ENCODE data around the gene MRPL9. TPM values are rescaled to one million over a fixed set of nuclear protein-coding genes. Genes with fewer than 3 reads are reported as not detected.
"Not testable (repeated sequence)": the region's sequence is repeated elsewhere in the genome, so short reads cannot be mapped to it uniquely, and the experiment has no call there.

MRPL9 gene
- total RNA-seq, 6 experiments from 2014 or later: 91.4 to 116 (median 96.2) TPM

DNA sequence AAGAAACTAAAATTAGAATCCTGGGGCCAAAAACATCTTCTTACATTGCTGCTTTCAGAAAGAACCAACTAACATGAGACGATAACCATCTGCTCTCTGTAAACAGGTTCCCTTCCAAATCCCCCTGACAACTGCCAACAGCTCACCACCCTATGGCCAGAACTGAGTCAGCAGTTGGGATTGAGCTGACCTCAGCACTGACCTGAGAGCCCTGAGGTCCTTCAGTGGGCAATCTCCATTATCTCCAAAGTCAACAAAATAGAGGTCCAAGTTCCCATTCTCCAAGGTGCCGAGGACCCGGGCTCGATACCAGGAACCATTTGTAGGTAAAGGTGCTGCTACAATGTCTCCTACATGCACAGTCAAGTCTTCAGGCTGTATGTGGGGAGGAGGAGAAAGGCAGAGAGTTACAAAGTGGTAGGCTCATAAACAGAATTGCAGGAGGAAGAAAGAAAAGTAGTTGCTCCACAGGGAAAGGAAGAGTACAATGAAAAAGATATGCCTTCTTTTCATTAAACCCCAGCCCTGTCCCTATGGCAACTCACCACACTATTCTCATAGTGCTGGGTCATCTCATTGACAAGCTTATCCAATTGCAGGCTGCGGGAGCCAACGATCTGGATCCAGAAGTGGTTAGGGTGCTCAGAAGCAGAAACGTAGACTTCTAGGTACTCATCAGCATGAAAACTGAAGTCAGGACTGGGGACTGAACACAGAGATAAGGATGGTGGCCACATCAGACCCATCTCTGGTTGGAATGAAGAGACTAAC lies 12.8 kb upstream of the MRPL9 start:
- DNase-seq: no peak
- no peaks in the 10 kb centered on the region for H3K9me3 Mint-ChIP-seq
- H3K4me1 Mint-ChIP-seq (ENCODE audit: low read depth): peaks cover 8% of the 10 kb centered on the region
- TF ChIP-seq, protein P1, sequence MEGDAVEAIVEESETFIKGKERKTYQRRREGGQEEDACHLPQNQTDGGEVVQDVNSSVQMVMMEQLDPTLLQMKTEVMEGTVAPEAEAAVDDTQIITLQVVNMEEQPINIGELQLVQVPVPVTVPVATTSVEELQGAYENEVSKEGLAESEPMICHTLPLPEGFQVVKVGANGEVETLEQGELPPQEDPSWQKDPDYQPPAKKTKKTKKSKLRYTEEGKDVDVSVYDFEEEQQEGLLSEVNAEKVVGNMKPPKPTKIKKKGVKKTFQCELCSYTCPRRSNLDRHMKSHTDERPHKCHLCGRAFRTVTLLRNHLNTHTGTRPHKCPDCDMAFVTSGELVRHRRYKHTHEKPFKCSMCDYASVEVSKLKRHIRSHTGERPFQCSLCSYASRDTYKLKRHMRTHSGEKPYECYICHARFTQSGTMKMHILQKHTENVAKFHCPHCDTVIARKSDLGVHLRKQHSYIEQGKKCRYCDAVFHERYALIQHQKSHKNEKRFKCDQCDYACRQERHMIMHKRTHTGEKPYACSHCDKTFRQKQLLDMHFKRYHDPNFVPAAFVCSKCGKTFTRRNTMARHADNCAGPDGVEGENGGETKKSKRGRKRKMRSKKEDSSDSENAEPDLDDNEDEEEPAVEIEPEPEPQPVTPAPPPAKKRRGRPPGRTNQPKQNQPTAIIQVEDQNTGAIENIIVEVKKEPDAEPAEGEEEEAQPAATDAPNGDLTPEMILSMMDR (IDR thresholded peaks at IDR 0.05): no peak
- no peaks in the 10 kb centered on the region for H3K36me3 Mint-ChIP-seq (ENCODE audit: low read depth)
- no peak overlapping the region for H3K4me3 Mint-ChIP-seq
- peaks cover 14% of the 10 kb centered on the region for H3K27me3 Mint-ChIP-seq (ENCODE audit: insufficient read depth)
- no peak overlapping the region for H3K27ac Mint-ChIP-seq

DNA sequence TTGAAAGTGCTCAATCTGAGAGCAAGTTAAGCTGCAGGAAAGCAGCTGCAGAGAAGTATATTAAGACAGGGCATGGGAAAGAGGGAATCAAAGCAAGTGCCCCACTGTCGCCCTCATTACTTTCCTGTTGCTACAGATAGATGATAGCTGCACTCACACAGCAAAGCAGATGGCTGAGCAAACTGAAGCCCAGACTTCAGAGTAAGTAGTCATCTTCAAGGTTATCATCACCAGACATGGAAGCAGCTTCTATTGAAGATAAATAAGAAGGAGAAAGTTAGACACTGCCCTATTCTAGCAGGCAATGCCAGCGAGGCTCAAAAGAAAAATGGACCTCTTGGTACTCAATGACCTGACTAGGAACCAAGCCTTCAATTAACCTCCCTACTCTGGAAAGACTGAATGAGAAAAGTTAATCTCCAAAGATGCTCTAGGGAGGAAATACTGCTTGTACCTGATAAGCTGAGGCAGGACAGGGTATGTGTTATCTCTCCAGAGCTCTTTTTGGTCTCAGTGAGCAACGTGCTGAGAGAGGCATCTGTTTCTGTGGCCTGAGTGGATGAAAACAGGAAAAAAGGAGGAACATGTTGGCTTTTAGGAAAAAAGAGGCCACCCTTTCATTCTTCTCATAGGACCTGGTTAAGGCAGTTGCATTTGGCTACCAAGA lies 11.1 kb upstream of the MRPL9 start:
- Mint-ChIP-seq H3K4me3 (no peak overlapping the region), H3K36me3 (ENCODE audit: low read depth) (no peaks in the 10 kb centered on the region), H3K27ac (no peak overlapping the region), H3K27me3 (ENCODE audit: insufficient read depth) (peaks cover 18% of the 10 kb centered on the region), H3K4me1 (ENCODE audit: low read depth) (peaks cover 8% of the 10 kb centered on the region), H3K9me3 (no peaks in the 10 kb centered on the region)
- DNase-seq: no peak
- TF ChIP-seq, protein P1 (IDR thresholded peaks at IDR 0.05): no peak

DNA sequence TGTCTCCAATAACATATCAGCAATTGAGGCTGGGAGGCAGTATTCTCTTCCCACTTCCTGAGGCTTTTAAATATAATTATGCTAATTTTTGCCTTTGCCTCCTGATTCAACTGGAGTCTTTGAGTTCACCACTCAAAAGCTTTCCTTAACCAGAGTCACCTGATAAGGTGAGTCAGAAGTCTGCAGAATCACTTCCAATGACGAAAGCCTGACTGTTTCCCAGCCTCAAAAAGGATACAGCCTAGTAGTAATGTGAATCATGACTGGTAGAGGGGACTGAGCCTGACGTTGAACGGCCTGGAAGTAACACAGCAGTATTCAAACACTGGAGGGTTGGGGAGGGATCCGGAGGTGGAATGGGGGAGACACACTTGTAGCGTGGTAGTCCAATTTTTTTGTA lies 10.4 kb upstream of the MRPL9 start:
- TF ChIP-seq, protein P1 (IDR thresholded peaks at IDR 0.05): no peak
- Mint-ChIP-seq H3K4me1 (ENCODE audit: low read depth) (peaks cover 8% of the 10 kb centered on the region), H3K9me3 (no peaks in the 10 kb centered on the region), H3K36me3 (ENCODE audit: low read depth) (no peaks in the 10 kb centered on the region), H3K4me3 (no peak overlapping the region), H3K27ac (no peak overlapping the region; the same call in 1 of the 2 replicates), H3K27me3 (ENCODE audit: insufficient read depth) (peaks cover 20% of the 10 kb centered on the region)
- peak; percentile 67 for DNase-seq

DNA sequence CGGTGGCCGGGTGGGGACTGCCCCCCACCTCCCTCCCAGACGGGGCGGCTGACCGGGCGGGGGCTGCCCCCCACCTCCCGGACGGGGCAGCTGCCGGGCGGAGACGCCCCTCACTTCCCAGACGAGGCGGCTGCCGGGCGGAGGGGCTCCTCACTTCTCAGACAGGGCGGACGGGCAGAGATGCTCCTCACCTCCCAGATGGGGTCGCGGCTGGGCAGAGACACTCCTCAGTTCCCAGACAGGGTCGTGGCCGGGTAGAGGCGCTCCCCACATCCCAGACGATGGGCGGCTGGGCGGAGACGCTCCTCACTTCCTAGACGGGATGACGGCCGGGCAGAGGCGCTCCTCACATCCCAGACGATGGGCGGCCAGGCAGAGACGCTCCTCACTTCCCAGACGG lies 6.0 kb upstream of the MRPL9 start:
- Mint-ChIP-seq H3K27me3 (ENCODE audit: insufficient read depth) (peaks cover 12% of the 10 kb centered on the region; the same call in 1 of the 2 replicates), H3K4me1 (ENCODE audit: low read depth) (peaks cover 12% of the 10 kb centered on the region)
- not testable (repeated sequence) for H3K36me3 Mint-ChIP-seq (ENCODE audit: low read depth); DNase-seq; H3K27ac Mint-ChIP-seq; H3K9me3 Mint-ChIP-seq; H3K4me3 Mint-ChIP-seq

DNA sequence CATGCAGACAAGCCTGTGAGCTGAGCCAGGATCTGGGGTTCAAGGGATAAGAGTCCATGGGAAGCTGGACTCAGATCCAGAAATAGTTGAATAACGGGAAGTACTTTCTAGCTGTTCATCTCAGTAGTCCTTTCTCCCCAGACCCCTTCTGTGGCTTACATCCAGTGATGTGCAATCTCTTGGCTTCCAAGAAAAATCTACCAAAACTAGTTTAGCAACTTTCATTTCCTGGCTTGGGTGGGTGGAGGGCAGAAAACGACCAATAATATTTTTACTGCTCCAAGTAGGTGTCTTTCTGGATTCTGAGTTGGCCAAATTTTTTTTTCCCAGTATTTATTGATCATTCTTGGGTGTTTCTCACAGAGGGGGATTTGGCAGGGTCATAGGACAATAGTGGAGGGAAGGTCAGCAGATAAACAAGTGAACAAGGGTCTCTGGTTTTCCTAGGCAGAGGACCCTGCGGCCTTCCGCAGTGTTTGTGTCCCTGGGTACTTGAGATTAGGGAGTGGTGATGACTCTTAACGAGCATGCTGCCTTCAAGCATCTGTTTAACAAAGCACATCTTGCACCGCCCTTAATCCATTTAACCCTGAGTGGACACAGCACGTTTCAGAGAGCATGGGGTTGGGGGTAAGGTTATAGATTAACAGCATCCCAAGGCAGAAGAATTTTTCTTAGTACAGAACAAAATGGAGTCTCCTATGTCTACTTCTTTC lies 5.2 kb upstream of the MRPL9 start:
- not testable (repeated sequence) for H3K36me3 Mint-ChIP-seq (ENCODE audit: low read depth); H3K9me3 Mint-ChIP-seq; H3K27ac Mint-ChIP-seq; DNase-seq; H3K4me3 Mint-ChIP-seq
- Mint-ChIP-seq H3K27me3 (ENCODE audit: insufficient read depth) (peaks cover 10% of the 10 kb centered on the region; the same call in 1 of the 2 replicates), H3K4me1 (ENCODE audit: low read depth) (peaks cover 13% of the 10 kb centered on the region)

DNA sequence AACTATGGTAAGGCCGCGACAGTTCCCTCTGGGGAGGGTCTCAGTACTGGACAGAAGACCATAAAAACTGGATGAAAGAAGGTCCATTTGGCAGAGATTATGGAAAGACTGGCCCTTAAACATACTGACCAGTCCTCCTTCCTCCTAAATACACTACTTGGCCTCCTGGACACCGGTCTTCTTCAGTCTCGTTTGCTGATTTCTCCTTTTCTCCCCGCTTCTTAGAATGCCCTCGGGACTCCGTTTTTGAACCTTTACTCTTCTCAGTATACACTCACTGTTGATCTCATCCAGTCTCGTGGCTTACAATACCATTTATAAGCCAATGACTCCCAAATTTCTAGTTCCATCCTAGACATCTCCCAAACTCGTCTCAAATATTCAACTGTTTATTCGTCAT lies 694 bp upstream of the MRPL9 start:
- H3K27me3 Mint-ChIP-seq (ENCODE audit: insufficient read depth): 0 out of 2 replicates have a peak, but pooled peaks cover 2% of the 10 kb centered on the region
- peaks cover 45% of the 10 kb centered on the region for H3K4me1 Mint-ChIP-seq (ENCODE audit: low read depth)
- TF ChIP-seq, protein P1 (IDR thresholded peaks at IDR 0.05): no peak
- no peak for DNase-seq
- peaks cover 23% of the 10 kb centered on the region for H3K36me3 Mint-ChIP-seq (ENCODE audit: low read depth)
- H3K27ac Mint-ChIP-seq: peak overlapping the region; percentile 98
- H3K4me3 Mint-ChIP-seq: peak overlapping the region; percentile 94
- H3K9me3 Mint-ChIP-seq: no peaks in the 10 kb centered on the region
